Gastrocnemius medialis (tissue), 4 donors: Measurements from ENCODE around the gene LAMB3.

Experiments
- CTCF ChIP-seq, 5 experiments: fragments of 450-650 bp in 3 of 5; fragments of 200-600 bp in 2 of 5; sonication (generic) in 2 of 5; IDR thresholded peaks in 4 of 5; conservative IDR thresholded peaks in 1 of 5; 1 replicate in 4 of 5; 2 replicates in 1 of 5; pipeline ENCODE4 v1.5.1; 2016 to 2019; ENCODE audit warnings: antibody characterized with exemption in 5 of 5, mild to moderate bottlenecking in 3 of 5, moderate library complexity in 3 of 5
- POLR2A ChIP-seq, 2 donors: fragments of 450-650 bp; IDR thresholded peaks; one replicate each; pipeline ENCODE4 v1.6.1; 2017; ENCODE audit warnings: antibody characterized with exemption in 2 of 2, mild to moderate bottlenecking in 2 of 2, moderate library complexity in 2 of 2

GRCh38 chr1:209627732-209628196 lies 24.5 kb downstream of the LAMB3 start:
- TF ChIP-seq POLR2A (IDR thresholded peaks at IDR 0.05) = no peak
- TF ChIP-seq CTCF (IDR thresholded peaks at IDR 0.05 in 4 of 5, conservative IDR thresholded peaks at IDR 0.05 in 1 of 5) = peak; percentile 93 to 99 (median 98)
